AG10803 (cell line): ENCODE data around the gene HERC6.
A peak's percentile ranks its signal among the peaks of the same experiment; 100 is the strongest.
"Not testable (repeated sequence)": the region's sequence is repeated elsewhere in the genome, so short reads cannot be mapped to it uniquely, and the experiment has no call there.

ENCODE experiments used
- DNase-seq: peaks from one replicate; pipeline ENCODE4 v3.0.0; 2010; ENCODE audit warnings: low read depth
- H3K4me3 ChIP-seq: 2 replicates; pipeline ENCODE4 v1.5.1; 2011; ENCODE audit warnings: mild to moderate bottlenecking, low read length, control low read depth
- CTCF ChIP-seq: conservative IDR thresholded peaks from 2 replicates; pipeline ENCODE4 v1.5.1; 2011; ENCODE audit warnings: mild to moderate bottlenecking, low read length, control low read depth, inconsistent platforms

HERC6 gene

GRCh38 chr4:88378691-88379559 is at the start of gene HERC6:
HERC6 (plus strand) TSS chr4:88378852; CDS start chr4:88378922, 70 bp downstream.
- TF ChIP-seq CTCF = peak; percentile 54
- peak; percentile 57 for DNase-seq
- H3K4me3 ChIP-seq = peak within 1 kb of the TSS; percentile 86

- TF ChIP-seq CTCF = no peak
- H3K4me3 ChIP-seq = no peak overlapping the region
- DNase-seq = peak; percentile 65
Observed at GRCh38 chr4:88333741-88334405, 44.8 kb upstream of the HERC6 start.

GRCh38 chr4:88335092-88335665 is 43.5 kb upstream of the HERC6 start:
- no peak overlapping the region for H3K4me3 ChIP-seq
- peak; percentile 23 for DNase-seq
- TF ChIP-seq CTCF = no peak

- no peak for TF ChIP-seq CTCF
- DNase-seq = peak; percentile 82
Observed at GRCh38 chr4:88341227-88342192, 37.1 kb upstream of the HERC6 start.

GRCh38 chr4:88346902-88347301 is 31.8 kb upstream of the HERC6 start:
- H3K4me3 ChIP-seq, DNase-seq: not testable (repeated sequence)

More at GRCh38 chr4:88341227-88342192, 37.1 kb upstream of the HERC6 start:
- no peak overlapping the region for H3K4me3 ChIP-seq

- H3K4me3 ChIP-seq, DNase-seq: not testable (repeated sequence)
Observed at GRCh38 chr4:88348761-88349160, 29.9 kb upstream of the HERC6 start.

GRCh38 chr4:88350786-88351185 is 27.9 kb upstream of the HERC6 start:
- no peak overlapping the region for H3K4me3 ChIP-seq
- TF ChIP-seq CTCF = no peak

More at GRCh38 chr4:88350786-88351185, 27.9 kb upstream of the HERC6 start:
- no peak for DNase-seq
